ENCODE results near the gene ADAMTSL1. TPM values are rescaled to one million over a fixed set of nuclear protein-coding genes. Genes with fewer than 3 reads are reported as not detected.

The ADAMTSL1 gene
- polyA plus RNA-seq, 1 donor: 16.3 TPM

DNA sequence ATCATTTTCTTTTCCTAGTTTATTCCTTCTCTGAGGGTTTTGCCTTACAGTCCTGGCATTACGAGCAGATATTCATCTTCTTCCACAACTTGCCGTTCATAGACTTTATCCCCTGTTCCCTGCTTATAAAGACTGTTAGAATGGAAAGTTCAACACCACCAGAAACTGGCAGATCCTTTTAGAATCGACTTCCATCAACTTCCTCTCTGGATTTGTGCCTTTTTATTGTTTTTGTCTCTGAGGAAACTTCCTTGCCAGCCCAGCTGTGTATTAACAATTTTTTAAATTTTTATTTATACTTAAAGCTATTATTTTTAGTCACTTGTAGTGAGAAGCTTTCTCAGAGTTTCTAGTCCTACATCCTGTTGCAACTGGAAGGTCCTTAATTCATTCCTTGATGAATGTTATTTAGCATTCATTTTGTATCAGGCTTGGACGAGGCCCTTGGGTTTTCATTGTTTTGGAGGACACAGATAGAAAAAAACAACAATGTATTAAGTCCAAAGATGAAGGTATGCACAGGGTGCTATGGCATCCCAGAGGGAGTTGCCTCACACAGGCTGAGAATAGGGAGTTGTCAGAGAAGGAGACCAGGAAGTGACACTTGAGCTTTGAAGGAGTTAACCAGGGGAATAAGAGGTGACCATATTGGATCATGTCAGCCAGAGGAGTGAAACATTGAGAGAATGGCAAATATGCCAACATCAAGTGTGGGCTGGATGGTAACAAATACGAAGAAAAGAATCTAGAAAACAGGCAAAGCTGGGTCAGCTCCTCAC is 81.3 kb downstream of the ADAMTSL1 start:
- no peak for DNase-seq

DNA sequence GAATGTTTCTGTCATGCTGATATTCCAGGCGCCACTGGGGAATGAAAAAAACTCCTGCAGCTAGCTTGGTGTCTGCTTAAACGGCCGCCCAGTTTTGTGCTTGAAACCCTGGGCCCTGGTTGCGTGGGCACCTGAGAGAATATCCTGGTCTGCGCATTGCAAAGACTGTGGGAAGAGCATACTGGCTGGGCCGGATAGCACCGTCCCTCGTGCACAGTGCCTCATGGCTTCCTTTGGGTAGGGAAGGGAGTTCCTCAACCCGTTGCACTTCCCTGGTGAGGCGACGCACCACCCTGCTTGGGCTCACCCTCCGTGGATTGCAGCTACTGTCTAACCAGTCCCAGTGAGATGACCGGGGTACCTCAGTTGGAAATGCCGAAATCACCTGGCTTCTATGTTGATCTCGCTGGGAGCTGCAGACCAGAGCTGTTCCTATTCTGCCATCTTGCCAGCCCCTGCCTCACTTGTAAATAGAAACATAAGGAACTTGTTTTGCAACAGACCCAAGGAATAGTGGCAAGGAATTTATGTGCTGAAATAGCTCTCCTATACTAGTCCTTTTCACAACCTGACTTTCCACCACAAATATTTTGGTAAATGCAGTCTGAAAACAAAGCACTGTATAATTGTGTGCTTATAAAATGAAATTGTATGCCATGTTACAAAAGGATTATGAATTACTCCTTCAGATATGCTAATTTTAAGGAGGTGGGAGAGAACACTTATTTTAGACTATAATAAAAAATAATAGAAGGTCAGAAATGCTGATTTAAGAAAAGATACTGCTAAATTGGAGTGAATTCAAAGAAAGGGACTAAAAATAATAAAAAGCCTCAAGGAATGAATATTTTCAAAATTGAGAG is 90.3 kb downstream of the ADAMTSL1 start:
- no peak for DNase-seq

- no peak for DNase-seq
These were observed 92.2 kb downstream of the ADAMTSL1 start for GRCh38 chr9:18566121-18566520.

DNA sequence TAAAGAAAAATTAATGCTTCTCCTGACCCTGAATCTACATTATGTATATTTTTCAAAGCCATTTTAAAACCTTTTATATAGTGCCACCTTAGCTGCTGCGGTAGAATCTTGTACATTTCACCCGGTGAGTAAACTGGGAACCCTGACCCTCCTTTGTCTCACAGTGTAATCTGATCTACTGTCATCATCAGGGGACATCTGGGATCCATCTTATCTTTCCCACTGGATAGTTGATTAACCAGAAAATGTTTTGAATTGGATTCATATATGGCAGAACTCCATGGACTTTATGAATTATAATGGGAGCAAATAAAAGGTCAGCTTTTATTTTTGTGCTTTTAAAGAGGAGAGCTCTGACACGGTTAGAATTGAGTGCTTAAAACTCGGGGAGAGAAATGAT is 95.0 kb downstream of the ADAMTSL1 start:
- DNase-seq: no peak

DNA sequence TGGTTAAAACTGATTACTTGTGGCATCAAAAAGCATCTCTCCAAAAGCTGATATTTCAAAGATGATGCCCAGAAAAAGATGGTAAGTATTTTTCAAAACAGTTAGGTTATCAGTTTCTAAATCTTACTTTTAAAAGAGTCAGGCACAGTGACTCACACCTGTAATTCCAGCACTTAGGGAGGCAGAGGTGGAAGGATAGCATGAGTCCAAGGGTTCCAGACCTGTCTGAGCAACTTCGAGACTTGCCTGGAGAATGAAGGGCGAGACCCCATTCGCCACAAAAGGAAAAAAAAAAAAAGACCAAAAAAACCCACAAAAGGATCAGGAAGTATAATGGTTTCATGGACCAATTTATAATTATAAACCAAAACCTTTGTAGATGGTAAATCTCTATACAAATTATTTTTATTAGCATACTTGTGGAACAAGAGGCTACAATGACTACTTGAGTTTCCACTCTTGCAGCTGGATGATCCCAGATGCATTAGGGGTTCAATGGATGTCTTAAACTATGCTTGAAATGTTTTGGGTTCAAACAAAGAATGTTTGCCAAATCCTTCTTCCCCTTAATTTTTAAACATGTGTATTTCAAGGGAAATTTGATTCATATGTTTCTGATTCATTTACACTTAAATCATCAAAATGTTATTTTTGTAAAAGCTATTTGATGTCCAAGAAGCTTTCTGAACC is 96.1 kb downstream of the ADAMTSL1 start:
- DNase-seq: no peak

GRCh38 chr9:18573021-18573556 is 99.1 kb downstream of the ADAMTSL1 start:
- DNase-seq: no peak

- DNase-seq: no peak
These were observed 101.7 kb downstream of the ADAMTSL1 start for GRCh38 chr9:18575686-18576085.

- DNase-seq: no peak
These were observed 105.6 kb downstream of the ADAMTSL1 start for GRCh38 chr9:18579536-18579935.

GRCh38 chr9:18580151-18580550 is 106.2 kb downstream of the ADAMTSL1 start:
- no peak for DNase-seq

DNA sequence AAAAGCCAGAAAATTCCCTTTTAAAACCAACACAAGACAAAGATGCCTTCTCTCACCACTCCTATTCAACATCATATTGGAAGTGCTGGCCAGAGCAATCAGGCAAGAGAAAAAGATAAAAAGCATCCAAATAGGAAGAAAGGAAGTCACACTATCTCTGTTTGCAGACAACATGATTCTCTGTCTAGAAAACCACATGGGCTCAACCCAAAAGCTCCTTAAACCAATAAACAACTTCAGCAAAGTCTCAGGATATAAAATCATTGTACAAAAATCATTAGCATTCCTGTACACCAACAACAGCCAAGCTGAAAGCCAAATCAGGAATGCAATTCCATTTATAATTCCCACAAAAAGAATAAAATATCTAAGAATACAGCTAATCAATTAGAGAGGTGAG is 112.0 kb downstream of the ADAMTSL1 start:
- no peak for DNase-seq

DNA sequence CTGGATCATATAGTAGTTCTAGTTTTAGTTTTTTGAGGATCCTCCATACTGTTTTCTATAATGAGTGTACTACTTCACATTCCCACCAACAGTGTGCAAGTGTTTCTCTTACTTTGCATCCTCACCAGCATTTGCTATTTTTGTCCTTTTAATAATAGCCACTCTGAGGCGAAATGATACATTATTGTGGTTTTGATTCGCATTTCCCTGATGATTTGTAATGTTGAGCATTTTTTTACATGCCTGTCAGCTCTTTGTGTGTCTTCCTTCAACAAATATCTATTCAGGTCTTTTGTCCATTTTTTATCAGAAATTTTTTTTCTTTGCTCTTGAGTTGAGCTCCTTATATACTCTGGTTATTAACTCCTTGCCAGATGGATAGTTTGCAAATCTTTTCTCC is 114.0 kb downstream of the ADAMTSL1 start:
- no peak for DNase-seq

DNA sequence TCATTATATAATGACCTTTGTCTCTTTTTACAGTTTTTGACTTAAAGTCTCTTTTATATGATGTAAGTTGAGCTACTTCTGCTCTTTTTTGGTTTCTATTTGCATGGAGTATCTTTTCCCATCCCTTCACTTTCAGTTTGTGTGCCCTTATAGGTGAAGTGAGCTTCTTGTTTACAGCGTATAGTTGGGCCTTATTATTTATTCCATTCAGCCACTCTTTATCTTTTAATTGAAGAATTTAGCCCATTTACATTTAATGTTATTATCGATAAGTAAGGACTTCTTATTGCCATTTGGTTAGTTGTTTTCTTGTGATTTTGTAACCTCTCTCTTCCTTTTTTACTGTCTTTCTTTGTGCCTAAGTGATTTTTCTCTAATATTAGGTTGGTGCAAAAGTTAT is 117.3 kb downstream of the ADAMTSL1 start:
- DNase-seq: no peak

DNA sequence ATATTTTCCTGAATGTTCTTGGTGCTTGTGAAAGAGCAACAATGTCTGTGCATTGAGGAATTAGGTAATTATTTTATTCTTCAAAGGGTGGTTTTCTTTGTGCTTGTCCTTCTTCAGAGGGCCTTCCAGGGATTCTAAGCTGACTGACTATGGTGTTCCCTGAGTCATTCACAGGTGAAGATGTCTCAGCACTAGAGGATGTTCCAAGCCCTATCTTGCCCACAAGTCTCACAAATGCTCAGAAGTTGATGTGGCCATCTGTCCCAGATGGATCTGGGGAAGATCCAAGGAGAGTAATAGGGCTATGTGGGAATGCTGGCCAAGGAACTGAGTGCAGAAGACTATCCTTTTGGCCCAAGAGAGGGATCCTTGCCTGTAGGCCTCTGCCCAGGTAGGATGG is 120.9 kb downstream of the ADAMTSL1 start:
- no peak for DNase-seq

GRCh38 chr9:18595597-18595996 is 121.6 kb downstream of the ADAMTSL1 start:
- no peak for DNase-seq

DNA sequence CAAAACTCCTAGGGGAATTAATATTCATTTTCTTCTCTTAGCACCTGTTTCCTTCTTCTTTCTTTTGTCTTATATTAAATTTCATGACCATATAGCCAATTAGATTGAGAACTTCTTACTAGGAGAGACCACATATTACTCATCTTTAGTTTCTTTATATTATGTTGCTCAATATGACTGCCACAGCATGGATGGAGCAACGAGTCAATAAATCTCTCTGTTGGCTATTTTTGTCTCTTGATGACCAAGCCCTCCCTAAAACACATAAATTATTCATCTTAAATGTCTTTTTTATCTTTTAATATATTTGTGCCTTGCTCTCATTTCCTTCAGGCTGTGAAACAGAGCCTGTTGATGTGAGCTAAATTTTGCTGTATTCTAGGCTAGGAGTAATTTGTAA is 123.0 kb downstream of the ADAMTSL1 start:
- no peak for DNase-seq

DNA sequence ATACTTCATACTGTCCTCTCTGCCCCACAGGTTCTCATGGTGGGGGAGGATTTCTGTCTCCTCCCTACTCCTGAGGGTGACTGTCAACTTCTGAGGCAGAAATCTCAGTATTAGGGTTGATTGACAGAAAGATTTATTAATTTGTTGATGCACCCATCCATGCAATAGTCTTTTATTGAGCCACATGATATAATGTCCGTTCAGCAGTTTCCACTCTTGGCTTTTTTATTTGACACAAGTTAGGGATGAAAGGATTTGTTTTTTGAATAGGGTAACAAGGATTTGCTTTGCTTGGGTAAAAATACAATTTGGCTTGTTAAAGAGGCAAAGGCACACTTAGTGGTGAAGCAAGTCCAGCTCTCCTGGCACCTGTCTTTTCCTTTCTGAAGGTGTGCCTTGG is 125.0 kb downstream of the ADAMTSL1 start:
- DNase-seq: no peak

DNA sequence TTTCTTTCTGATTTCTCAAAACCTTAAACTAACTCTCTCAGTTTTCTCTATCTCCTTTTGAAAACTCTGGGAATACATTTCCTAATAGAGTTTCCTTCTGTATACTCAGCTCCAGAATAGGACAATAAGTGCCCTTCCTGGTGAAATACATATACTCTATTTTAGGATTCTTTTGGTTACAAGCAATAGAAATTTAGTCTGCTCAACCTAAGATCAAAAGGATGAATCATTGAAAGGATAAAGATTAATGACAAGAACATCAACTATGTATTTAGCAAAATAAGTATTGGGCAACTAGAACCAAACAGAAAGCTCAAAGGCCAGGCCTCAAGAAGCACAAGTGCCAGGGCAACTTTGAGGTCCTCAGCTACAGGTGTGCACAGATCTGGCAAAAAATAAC is 127.1 kb downstream of the ADAMTSL1 start:
- DNase-seq: no peak

GRCh38 chr9:18601956-18602355 is 128.0 kb downstream of the ADAMTSL1 start:
- DNase-seq: no peak

- no peak for DNase-seq
These were observed 131.1 kb downstream of the ADAMTSL1 start for GRCh38 chr9:18604767-18605730.

DNA sequence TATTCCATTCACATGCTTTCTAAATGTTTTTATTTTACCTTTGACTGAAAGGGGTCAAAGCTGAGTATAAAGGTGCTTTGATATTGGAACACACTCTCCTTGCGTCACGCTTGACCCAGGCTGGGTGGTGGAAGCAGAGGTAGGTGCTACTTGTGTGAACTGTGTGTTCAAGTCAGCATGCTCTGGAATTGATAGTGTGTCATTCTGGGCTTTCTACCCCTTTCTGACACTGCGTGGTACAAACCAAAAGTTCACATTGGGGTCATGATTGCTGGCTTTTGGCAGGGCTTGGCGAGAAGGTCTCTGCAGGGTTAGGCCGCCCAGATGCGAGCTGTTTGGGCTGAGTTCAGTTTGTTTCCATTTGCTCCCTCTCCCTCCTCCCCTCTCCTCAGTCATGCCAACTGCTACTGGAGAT is 131.8 kb downstream of the ADAMTSL1 start:
- no peak for DNase-seq

DNA sequence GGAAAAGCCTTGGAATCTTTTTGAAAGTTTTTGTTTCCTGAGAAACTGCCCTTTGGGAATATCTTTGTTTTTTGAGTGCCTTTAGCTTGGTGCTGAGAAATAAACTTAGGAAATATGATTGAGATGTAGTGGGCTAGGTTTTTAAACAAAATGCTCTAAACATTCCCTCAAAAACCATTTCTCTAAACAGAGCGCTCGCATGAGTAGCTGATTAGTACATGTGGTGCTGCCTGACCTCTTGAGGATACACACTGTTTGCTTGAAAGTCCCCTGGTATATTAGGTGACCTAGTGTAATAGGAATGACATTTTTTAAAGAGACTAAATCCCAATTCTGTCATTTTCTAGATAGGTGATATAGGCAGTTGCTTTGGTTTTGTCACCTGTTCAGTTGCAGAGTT is 132.3 kb downstream of the ADAMTSL1 start:
- no peak for DNase-seq

All from left kidney (tissue), 2 donors.